ENCODE measurements around the gene ZNF483.
"Not testable (repeated sequence)": the region's sequence is repeated elsewhere in the genome, so short reads cannot be mapped to it uniquely, and the experiment has no call there.

The ZNF483 gene

GRCh38 chr9:111610149-111610548, 85.2 kb downstream of the ZNF483 start:
- no peak for TF ChIP-seq CTCF (IDR thresholded peaks at IDR 0.05; ENCODE audit: unreplicated experiment in 3 of 3)
- peak overlapping the region; percentile 86 to 92 (median 89) for H3K27ac Mint-ChIP-seq
- no peaks in the 10 kb centered on the region for H3K36me3 Mint-ChIP-seq (ENCODE audit: low read depth)
- H3K27me3 Mint-ChIP-seq (ENCODE audit: low read depth) = peaks cover 4% of the 10 kb centered on the region
- H3K4me3 Mint-ChIP-seq = no peak overlapping the region
- no peaks in the 10 kb centered on the region for H3K9me3 Mint-ChIP-seq
- peaks cover 11% of the 10 kb centered on the region for H3K4me1 Mint-ChIP-seq

GRCh38 chr9:111610845-111611244, 85.9 kb downstream of the ZNF483 start:
- Mint-ChIP-seq H3K4me3 (peak overlapping the region in 1 of 3 experiments; percentile 2), H3K4me1 (peaks cover 18% of the 10 kb centered on the region), H3K27ac (peak overlapping the region; percentile 86 to 92 (median 89)), H3K27me3 (ENCODE audit: low read depth) (peaks cover 4% of the 10 kb centered on the region), H3K36me3 (ENCODE audit: low read depth) (no peaks in the 10 kb centered on the region), H3K9me3 (peaks cover under 1% of the 10 kb centered on the region)
- no peak for TF ChIP-seq CTCF (IDR thresholded peaks at IDR 0.05; ENCODE audit: unreplicated experiment in 3 of 3)

DNA sequence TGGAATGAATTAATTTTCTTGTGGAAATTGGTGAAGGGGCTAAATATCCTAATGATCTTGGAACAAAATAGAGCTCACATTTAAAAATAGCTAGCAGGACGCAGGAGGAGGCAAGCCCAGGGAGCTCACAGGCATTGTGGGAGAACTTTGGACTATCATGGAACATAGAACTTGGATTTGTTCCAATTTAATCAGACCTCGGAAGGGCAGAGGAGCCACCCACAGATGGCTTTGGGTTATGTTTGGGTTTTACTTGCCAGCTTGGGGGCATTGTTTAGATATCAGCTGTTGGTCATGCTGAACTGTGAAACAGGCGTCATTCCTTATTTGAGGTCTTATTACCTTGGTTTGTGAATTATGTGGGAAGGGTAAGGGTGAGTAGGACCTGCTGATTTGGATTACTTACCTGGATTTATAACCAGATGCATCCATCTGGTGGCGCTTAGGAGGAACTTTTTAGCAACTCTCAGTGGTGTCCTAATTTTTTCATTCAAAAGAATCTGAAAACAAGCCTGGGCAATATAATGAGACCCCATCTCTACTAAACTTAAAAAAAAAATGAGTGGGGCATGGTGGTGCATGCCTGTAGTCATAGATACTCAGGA, 88.6 kb downstream of the ZNF483 start:
- Mint-ChIP-seq H3K4me1 (peaks cover 25% of the 10 kb centered on the region), H3K9me3 (peaks cover 5% of the 10 kb centered on the region), H3K27ac (peak overlapping the region; percentile 61 to 81 (median 79)), H3K36me3 (ENCODE audit: low read depth) (no peaks in the 10 kb centered on the region), H3K27me3 (ENCODE audit: low read depth) (peaks cover 4% of the 10 kb centered on the region), H3K4me3 (peak overlapping the region in 1 of 3 experiments; percentile 15)
- no peak for TF ChIP-seq CTCF (IDR thresholded peaks at IDR 0.05; ENCODE audit: unreplicated experiment in 3 of 3)

GRCh38 chr9:111615928-111616327, 90.9 kb downstream of the ZNF483 start:
- peaks cover 4% of the 10 kb centered on the region for H3K27me3 Mint-ChIP-seq (ENCODE audit: low read depth)
- no peaks in the 10 kb centered on the region for H3K36me3 Mint-ChIP-seq (ENCODE audit: low read depth)
- no peak overlapping the region for H3K4me3 Mint-ChIP-seq
- H3K4me1 Mint-ChIP-seq = peaks cover 25% of the 10 kb centered on the region
- peaks cover 5% of the 10 kb centered on the region for H3K9me3 Mint-ChIP-seq
- TF ChIP-seq CTCF (IDR thresholded peaks at IDR 0.05; ENCODE audit: unreplicated experiment in 3 of 3) = no peak
- peak overlapping the region in 2 of 3 experiments; percentile 0 to 18 for H3K27ac Mint-ChIP-seq

- peaks cover 25% of the 10 kb centered on the region for H3K4me1 Mint-ChIP-seq
- H3K27me3 Mint-ChIP-seq (ENCODE audit: low read depth); H3K4me3 Mint-ChIP-seq; H3K9me3 Mint-ChIP-seq; H3K36me3 Mint-ChIP-seq (ENCODE audit: low read depth); H3K27ac Mint-ChIP-seq: not testable (repeated sequence)
These were observed 92.4 kb downstream of the ZNF483 start for GRCh38 chr9:111617349-111617748.

DNA sequence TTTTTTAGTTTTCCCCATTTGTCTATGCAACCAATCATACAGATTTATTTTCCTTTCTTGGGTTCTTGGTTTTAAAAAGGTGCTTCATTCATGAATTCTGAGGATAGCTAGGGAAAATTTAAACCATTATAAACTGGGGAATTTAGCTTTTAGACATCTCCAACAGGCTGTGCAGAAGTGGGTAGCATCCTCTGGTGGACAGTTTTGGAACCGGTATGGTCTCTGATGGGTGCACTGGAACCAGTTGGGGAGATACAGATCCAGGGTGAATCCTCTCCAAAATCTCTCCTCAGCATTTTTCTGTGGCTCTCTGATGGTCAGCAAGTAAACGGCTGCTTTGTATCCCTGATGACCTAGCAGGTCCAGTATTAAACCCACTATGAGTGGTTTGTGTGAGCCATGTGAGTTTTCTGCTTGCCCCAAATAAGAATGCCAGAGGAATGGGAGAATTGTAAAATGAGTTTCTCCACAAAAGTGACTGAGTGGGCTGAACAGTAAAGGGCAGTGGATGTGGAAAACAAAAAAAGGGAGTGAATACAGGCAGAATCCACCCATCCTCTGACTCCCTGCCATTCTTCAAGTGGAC, 97.0 kb downstream of the ZNF483 start:
- Mint-ChIP-seq H3K9me3 (no peaks in the 10 kb centered on the region), H3K27me3 (ENCODE audit: low read depth) (peaks cover 3% of the 10 kb centered on the region), H3K36me3 (ENCODE audit: low read depth) (no peaks in the 10 kb centered on the region), H3K4me1 (no peaks in the 10 kb centered on the region), H3K27ac (peak overlapping the region in 1 of 3 experiments; percentile 46), H3K4me3 (no peak overlapping the region)
- peak; percentile 56 to 67 (median 60) for TF ChIP-seq CTCF (IDR thresholded peaks at IDR 0.05; ENCODE audit: unreplicated experiment in 3 of 3)

Data from nephron (organoid).